ENCODE measurements around the gene SIAH1.

Gene SIAH1

DNA sequence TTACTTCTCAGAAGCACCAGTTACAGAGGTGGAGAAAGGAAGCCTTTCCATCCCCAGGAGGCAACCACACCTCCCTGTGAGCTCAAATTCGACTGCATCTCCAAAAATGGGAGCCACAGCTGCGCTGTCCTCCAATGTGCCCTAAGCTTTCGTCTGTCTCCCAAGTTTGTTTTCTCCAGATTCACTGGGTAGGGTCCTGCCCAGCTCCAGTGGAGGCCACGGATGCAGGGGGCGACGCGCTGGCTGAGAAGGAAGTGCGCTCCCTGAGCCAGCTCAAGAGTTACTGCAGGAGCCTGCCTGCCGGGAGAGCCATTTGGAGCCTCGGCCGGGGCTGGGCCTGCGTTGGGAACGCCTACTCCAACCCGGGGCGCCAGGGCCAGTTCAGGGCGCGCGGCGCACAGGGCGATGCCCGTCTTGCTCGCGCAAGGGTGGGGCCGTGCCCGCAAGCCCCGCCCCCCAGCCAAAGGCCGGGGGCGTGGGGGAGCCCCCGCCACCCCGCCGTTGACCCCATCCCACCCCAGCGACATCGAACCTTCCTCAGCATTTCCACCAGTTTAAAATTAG, 19.5 kb downstream of the SIAH1 start:
- TF ChIP-seq, protein P1, sequence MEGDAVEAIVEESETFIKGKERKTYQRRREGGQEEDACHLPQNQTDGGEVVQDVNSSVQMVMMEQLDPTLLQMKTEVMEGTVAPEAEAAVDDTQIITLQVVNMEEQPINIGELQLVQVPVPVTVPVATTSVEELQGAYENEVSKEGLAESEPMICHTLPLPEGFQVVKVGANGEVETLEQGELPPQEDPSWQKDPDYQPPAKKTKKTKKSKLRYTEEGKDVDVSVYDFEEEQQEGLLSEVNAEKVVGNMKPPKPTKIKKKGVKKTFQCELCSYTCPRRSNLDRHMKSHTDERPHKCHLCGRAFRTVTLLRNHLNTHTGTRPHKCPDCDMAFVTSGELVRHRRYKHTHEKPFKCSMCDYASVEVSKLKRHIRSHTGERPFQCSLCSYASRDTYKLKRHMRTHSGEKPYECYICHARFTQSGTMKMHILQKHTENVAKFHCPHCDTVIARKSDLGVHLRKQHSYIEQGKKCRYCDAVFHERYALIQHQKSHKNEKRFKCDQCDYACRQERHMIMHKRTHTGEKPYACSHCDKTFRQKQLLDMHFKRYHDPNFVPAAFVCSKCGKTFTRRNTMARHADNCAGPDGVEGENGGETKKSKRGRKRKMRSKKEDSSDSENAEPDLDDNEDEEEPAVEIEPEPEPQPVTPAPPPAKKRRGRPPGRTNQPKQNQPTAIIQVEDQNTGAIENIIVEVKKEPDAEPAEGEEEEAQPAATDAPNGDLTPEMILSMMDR (conservative IDR thresholded peaks at IDR 0.05; ENCODE audit: low read depth, low read length) = no peak
- Histone ChIP-seq H2AFZ (ENCODE audit: low read depth) (peak overlapping the region; percentile 35), H3K9ac (peak overlapping the region; percentile 82), H3K36me3 (ENCODE audit: insufficient read depth) (no peaks in the 10 kb centered on the region), H3K4me3 (IDR thresholded peaks at IDR 0.05; ENCODE audit: insufficient read depth, low read depth, low read length) (no peak overlapping the region), H3K27me3 (ENCODE audit: insufficient read depth, low read depth) (no peaks in the 10 kb centered on the region), H4K20me1 (ENCODE audit: insufficient read depth) (peaks cover 25% of the 10 kb centered on the region), H3K4me1 (ENCODE audit: low read depth, poor library complexity, severe bottlenecking) (peaks cover 56% of the 10 kb centered on the region), H3K27ac (peak overlapping the region; percentile 90), H3K79me2 (ENCODE audit: insufficient read depth, low read depth) (peaks cover 93% of the 10 kb centered on the region), H3K4me2 (peak overlapping the region; percentile 85)

DNA sequence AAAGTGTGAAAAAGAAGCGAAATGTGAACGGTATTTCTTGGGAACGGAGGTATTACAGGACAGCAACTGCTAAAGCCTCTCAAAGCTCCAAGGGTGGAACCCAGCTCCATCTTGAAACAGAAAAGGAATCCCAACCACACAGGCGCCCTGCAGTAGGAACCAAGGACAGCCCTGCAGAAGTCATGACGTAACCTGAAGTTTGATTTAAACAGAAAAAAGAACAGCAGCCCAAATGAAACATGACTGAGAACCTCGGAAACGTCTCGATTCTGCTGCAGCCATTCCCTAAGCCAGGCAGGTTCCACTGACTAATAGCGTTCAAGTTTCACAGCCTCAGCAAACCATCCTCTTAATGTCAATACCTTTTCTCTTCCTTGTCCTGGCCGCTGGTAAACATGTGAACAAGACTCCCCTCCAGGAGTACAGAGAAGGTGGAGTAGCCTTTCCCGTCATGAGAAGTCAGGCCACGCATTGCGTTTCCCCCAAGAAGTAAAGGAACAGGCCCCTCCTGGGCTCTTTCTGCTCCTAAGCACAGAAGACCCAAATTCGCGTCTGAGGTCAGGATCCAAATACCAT, 20.1 kb downstream of the SIAH1 start:
- peaks cover 22% of the 10 kb centered on the region for H4K20me1 ChIP-seq (ENCODE audit: insufficient read depth)
- TF ChIP-seq, protein P1 (conservative IDR thresholded peaks at IDR 0.05; ENCODE audit: low read depth, low read length) = no peak
- no peaks in the 10 kb centered on the region for H3K36me3 ChIP-seq (ENCODE audit: insufficient read depth)
- no peak overlapping the region for H3K4me3 ChIP-seq (IDR thresholded peaks at IDR 0.05; ENCODE audit: insufficient read depth, low read depth, low read length)
- peak overlapping the region; percentile 90; the same call in 1 of the 2 replicates for H3K27ac ChIP-seq
- H3K9ac ChIP-seq = peak overlapping the region; percentile 82; the same call in 1 of the 2 replicates
- no peaks in the 10 kb centered on the region for H3K27me3 ChIP-seq (ENCODE audit: insufficient read depth, low read depth)
- peaks cover 53% of the 10 kb centered on the region for H3K4me1 ChIP-seq (ENCODE audit: low read depth, poor library complexity, severe bottlenecking)
- peak overlapping the region; percentile 85 for H3K4me2 ChIP-seq
- no peak overlapping the region for H2AFZ ChIP-seq (ENCODE audit: low read depth)
- H3K79me2 ChIP-seq (ENCODE audit: insufficient read depth, low read depth) = peaks cover 92% of the 10 kb centered on the region

GRCh38 chr16:48361540-48362144, 23.6 kb downstream of the SIAH1 start:
- H3K36me3 ChIP-seq (ENCODE audit: insufficient read depth) = no peaks in the 10 kb centered on the region
- no peak overlapping the region for H2AFZ ChIP-seq (ENCODE audit: low read depth)
- no peak overlapping the region for H3K4me3 ChIP-seq (IDR thresholded peaks at IDR 0.05; ENCODE audit: insufficient read depth, low read depth, low read length)
- H3K79me2 ChIP-seq (ENCODE audit: insufficient read depth, low read depth) = peaks cover 79% of the 10 kb centered on the region
- no peak overlapping the region for H3K27ac ChIP-seq
- no peak overlapping the region for H3K4me2 ChIP-seq
- TF ChIP-seq, protein P1 (conservative IDR thresholded peaks at IDR 0.05; ENCODE audit: low read depth, low read length) = no peak
- no peak overlapping the region for H3K9ac ChIP-seq
- no peaks in the 10 kb centered on the region for H3K27me3 ChIP-seq (ENCODE audit: insufficient read depth, low read depth)
- peaks cover 38% of the 10 kb centered on the region for H3K4me1 ChIP-seq (ENCODE audit: low read depth, poor library complexity, severe bottlenecking)
- peaks cover 13% of the 10 kb centered on the region for H4K20me1 ChIP-seq (ENCODE audit: insufficient read depth)

- H3K36me3 ChIP-seq (ENCODE audit: insufficient read depth) = no peaks in the 10 kb centered on the region
- H2AFZ ChIP-seq (ENCODE audit: low read depth) = no peak overlapping the region
- H3K27ac ChIP-seq = no peak overlapping the region
- no peak overlapping the region for H3K4me2 ChIP-seq
- peaks cover 13% of the 10 kb centered on the region for H4K20me1 ChIP-seq (ENCODE audit: insufficient read depth)
- no peak overlapping the region for H3K9ac ChIP-seq
- H3K4me1 ChIP-seq (ENCODE audit: low read depth, poor library complexity, severe bottlenecking) = peaks cover 44% of the 10 kb centered on the region
- TF ChIP-seq, protein P1 (conservative IDR thresholded peaks at IDR 0.05; ENCODE audit: low read depth, low read length) = no peak
- no peak overlapping the region for H3K4me3 ChIP-seq (IDR thresholded peaks at IDR 0.05; ENCODE audit: insufficient read depth, low read depth, low read length)
- H3K79me2 ChIP-seq (ENCODE audit: insufficient read depth, low read depth) = peaks cover 75% of the 10 kb centered on the region
- no peaks in the 10 kb centered on the region for H3K27me3 ChIP-seq (ENCODE audit: insufficient read depth, low read depth)
These were observed 24.2 kb downstream of the SIAH1 start for GRCh38 chr16:48361012-48361411.
